ENCODE measurements around the gene IDH2.

IDH2 gene

GRCh38 chr15:90059208-90059985, 42.9 kb downstream of the IDH2 start:
- peak; percentile 85 for DNase-seq (ENCODE audit: low spot score)
- TF ChIP-seq CTCF (IDR thresholded peaks at IDR 0.05; ENCODE audit: extremely low read depth, missing control alignments) = no peak

GRCh38 chr15:90058775-90059174, 43.5 kb downstream of the IDH2 start:
- no peak for DNase-seq (ENCODE audit: low spot score)
- no peak for TF ChIP-seq CTCF (IDR thresholded peaks at IDR 0.05; ENCODE audit: extremely low read depth, missing control alignments)

GRCh38 chr15:90058308-90058707, 44.0 kb downstream of the IDH2 start:
- TF ChIP-seq CTCF (IDR thresholded peaks at IDR 0.05; ENCODE audit: extremely low read depth, missing control alignments) = no peak
- DNase-seq (ENCODE audit: low spot score) = peak; percentile 31

GRCh38 chr15:90056529-90056928, 45.7 kb downstream of the IDH2 start:
- no peak for TF ChIP-seq CTCF (IDR thresholded peaks at IDR 0.05; ENCODE audit: extremely low read depth, missing control alignments)
- no peak for DNase-seq (ENCODE audit: low spot score)

GRCh38 chr15:90055182-90055581, 47.1 kb downstream of the IDH2 start:
- no peak for DNase-seq (ENCODE audit: low spot score)
- TF ChIP-seq CTCF (IDR thresholded peaks at IDR 0.05; ENCODE audit: extremely low read depth, missing control alignments) = no peak

GRCh38 chr15:90054618-90055097, 47.6 kb downstream of the IDH2 start:
- DNase-seq (ENCODE audit: low spot score) = no peak
- TF ChIP-seq CTCF (IDR thresholded peaks at IDR 0.05; ENCODE audit: extremely low read depth, missing control alignments) = no peak

GRCh38 chr15:90053685-90054466, 48.4 kb downstream of the IDH2 start:
- TF ChIP-seq CTCF (IDR thresholded peaks at IDR 0.05; ENCODE audit: extremely low read depth, missing control alignments) = no peak
- no peak for DNase-seq (ENCODE audit: low spot score)
